Bronchial epithelial cell (primary cell): Measurements from ENCODE around the gene ZNF451. TPM values are rescaled to one million over a fixed set of nuclear protein-coding genes. Genes with fewer than 3 reads are reported as not detected.

ENCODE experiments used
- DNase-seq: peaks from one replicate; pipeline ENCODE4 v3.0.0-alpha.2; 2010; ENCODE audit warnings: low read depth
- FAIRE-seq: peaks from 2 replicates; lab custom pipeline; 2011; peaks lifted over from hg19 to GRCh38; lab: Jason Lieb, UNC
- H3K27me3 ChIP-seq: 2 replicates; pipeline ENCODE4 v1.5.1; 2011; ENCODE audit warnings: low read length; ENCODE audit not compliant: control insufficient read depth, insufficient read depth
- H3K36me3 ChIP-seq: 2 replicates; pipeline ENCODE4 v1.5.1; 2011; ENCODE audit warnings: low read length; ENCODE audit not compliant: control insufficient read depth, insufficient read depth
- H3K4me3 ChIP-seq: 2 replicates; pipeline ENCODE4 v1.5.1; 2011; ENCODE audit warnings: mild to moderate bottlenecking, low read depth, low read length, control low read depth
- total RNA-seq: library from RNA; depleted of rRNA; stranded (reverse); fragments of >200 nt; gene quantifications from 2 replicates; pipeline ENCODE4 v1.2.1, GENCODE V29; 2014
- TF ChIP-seq, protein P1 (sequence below): IDR thresholded peaks from 2 replicates; pipeline ENCODE4 v1.5.1; 2011; ENCODE audit warnings: mild to moderate bottlenecking, moderate library complexity, low read length, control low read depth, inconsistent platforms; ENCODE audit not compliant: insufficient read depth, severe bottlenecking

Gene ZNF451
- total RNA-seq, 1 donor from 2014 or later, result 51.6 TPM

DNA sequence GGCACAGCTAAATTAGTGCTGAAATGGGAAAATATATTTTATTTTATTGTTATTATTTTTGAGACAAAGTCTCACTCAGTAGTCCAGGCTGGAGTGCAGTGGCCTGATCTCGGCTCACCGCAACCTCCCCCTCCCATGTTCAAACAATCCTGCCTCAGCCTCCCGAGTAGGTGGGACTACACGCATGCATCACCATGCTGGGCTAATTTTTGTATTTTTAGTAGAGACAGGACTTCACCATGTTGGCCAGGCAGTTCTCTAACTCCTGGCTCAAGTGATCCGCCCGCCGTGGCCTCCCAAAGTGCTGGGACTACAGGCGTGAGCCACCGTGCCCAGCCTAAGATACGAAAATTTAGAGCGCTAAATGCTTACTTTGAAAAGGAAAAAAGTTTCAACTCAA lies 127.3 kb downstream of the ZNF451 start:
- TF ChIP-seq, protein P1, sequence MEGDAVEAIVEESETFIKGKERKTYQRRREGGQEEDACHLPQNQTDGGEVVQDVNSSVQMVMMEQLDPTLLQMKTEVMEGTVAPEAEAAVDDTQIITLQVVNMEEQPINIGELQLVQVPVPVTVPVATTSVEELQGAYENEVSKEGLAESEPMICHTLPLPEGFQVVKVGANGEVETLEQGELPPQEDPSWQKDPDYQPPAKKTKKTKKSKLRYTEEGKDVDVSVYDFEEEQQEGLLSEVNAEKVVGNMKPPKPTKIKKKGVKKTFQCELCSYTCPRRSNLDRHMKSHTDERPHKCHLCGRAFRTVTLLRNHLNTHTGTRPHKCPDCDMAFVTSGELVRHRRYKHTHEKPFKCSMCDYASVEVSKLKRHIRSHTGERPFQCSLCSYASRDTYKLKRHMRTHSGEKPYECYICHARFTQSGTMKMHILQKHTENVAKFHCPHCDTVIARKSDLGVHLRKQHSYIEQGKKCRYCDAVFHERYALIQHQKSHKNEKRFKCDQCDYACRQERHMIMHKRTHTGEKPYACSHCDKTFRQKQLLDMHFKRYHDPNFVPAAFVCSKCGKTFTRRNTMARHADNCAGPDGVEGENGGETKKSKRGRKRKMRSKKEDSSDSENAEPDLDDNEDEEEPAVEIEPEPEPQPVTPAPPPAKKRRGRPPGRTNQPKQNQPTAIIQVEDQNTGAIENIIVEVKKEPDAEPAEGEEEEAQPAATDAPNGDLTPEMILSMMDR, result no peak
- H3K36me3 ChIP-seq, result no peaks in the 10 kb centered on the region
- no peak for DNase-seq
- no peak overlapping the region for H3K4me3 ChIP-seq
- no peak for FAIRE-seq
- no peaks in the 10 kb centered on the region for H3K27me3 ChIP-seq

Other genes starting within 250 kb of the ZNF451 start
- 0.53 and 1.3 TPM in 2 replicates for gene BEND6, start 135.1 kb upstream of the ZNF451 start, total RNA-seq
- gene KIAA1586, start 43.5 kb upstream of the ZNF451 start, total RNA-seq, result 4.1 and 4.5 TPM in 2 replicates
- 1.7 and 2.1 TPM in 2 replicates for gene BAG2, start 82.1 kb downstream of the ZNF451 start, total RNA-seq
- 26.1 and 27.7 TPM in 2 replicates for gene RAB23, start 132.1 kb downstream of the ZNF451 start, total RNA-seq
- gene PRIM2, start 227.4 kb downstream of the ZNF451 start, total RNA-seq, result 10.1 and 14.7 TPM in 2 replicates